Measurements from ENCODE around the gene MAST4.
A peak's percentile ranks its signal among the peaks of the same experiment; 100 is the strongest.

MAST4 gene

DNA sequence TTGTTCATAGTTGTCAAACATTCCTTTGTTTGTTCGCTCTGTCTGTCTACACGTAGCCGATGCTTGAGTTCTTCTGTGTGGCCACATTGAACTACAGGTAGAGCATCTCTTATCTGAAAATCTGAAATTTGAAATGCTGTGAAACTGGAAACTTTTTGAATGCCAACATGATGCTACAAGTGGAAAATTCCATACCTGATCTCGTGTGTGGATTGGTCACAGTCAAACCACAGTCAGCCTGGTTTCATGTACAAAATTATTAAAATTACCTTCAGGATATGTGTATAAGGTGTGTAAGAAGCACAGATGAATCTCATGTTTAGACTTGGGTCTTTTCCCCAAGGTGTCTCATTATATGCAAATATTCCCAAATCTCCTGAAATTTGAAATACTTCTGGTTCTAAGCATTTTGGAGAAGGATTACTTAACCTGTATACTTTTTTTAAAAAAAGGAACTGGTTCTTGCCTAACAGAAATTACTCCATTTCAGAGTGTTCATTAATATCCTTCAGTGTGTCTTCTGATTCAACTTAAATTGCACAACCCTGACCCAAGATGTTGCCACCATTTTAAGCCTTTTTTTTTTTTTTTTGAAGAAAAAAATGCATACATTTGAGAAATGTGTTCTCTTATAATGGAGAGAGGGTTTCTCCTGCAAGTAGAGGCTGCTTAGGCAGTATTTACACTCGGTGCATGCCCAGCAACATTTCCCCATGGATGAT lies 254.3 kb downstream of the MAST4 start:
- peak; percentile 95 for DNase-seq

DNA sequence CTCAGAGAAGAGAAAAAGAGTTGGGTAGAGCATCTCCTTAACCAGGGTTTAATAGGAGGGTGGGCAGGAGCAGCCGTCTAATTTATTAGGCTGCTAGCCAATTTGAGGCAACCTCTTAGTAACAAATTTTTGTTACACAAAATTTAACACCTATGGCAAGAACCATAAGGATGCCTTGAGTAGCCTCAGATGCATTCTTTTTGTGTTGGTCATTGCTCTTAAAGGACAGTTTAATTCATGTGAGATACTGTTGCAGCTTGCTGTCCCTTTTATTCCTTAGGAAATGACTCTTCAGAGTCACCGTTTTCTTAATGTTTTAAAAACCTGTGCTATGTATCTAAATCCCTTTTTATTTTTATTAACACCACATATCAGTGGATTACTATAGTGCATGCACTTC lies 255.1 kb downstream of the MAST4 start:
- DNase-seq: no peak

DNA sequence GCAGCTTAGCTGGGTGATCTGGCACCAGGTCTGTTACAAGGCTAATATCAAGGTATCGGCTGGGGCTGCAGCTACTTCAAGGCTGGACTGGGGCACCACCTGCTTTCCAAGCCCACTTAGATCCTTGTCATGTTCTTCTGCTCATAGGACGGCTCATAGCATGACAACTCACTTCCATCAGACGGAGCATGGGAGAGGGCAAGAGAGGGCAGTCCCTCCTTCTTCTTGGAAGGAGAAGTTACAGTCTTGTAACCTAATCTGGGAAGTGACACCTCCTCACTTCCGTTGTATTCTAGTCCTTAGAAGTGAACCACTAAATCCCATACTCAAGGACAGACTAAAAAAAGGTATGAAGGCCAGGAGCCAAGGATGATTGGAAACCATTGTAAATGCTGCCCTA lies 258.2 kb downstream of the MAST4 start:
- peak; percentile 71 for DNase-seq

DNA sequence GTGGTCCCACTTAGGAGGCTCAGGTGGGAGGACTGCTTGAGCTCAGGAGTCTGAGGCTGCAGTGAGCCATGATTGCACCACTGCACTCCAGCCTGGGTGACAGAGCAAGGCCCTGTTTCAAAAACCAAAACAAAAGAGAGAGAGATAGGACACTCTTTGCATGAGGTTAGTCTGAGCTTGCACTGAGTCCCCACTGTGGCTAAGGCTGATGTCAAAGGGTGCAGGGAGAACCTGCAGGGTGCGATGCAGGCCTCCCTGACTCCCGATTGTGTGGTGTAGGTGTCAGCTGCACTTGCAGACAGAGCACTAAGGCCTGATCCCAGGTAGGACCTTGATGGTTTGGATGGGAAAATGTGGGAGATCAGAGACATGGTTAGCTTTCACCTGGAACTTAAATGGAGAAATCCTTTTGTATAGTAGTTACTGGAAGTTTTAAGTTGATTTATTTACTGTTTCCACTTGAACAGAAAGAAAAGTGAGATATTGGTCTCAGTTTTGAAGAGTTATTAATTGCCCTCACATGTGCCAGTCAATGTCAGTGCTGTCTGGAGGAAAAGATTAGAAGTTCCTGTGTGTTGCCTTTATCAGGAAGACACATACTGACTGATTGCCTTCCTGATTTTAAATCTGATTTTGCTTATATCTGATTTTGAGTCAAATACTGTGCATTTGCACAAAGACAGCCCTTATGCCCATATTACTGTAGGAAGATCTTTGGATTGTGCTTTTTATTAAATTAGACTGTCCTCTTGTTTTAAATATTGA lies 260.0 kb downstream of the MAST4 start:
- DNase-seq: no peak

DNA sequence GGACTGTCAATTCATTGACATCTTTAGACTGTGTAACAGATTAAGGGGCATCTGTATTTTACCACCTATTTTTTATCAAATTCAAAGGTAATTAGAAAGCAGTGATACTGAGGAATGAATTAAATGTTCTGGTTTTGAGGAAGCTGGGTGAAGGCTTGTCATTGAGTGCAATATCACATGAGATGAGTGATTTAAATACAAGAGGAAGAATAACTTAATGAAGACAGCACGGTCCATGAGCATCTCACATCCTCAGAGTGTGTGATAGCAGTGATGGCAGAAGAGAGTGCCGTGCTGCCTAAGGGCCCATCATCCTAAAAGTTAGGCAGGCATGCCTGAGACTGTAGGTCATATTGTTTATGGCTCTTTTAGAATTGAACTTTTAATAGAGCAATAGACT lies 263.3 kb downstream of the MAST4 start:
- peak; percentile 42 for DNase-seq

DNA sequence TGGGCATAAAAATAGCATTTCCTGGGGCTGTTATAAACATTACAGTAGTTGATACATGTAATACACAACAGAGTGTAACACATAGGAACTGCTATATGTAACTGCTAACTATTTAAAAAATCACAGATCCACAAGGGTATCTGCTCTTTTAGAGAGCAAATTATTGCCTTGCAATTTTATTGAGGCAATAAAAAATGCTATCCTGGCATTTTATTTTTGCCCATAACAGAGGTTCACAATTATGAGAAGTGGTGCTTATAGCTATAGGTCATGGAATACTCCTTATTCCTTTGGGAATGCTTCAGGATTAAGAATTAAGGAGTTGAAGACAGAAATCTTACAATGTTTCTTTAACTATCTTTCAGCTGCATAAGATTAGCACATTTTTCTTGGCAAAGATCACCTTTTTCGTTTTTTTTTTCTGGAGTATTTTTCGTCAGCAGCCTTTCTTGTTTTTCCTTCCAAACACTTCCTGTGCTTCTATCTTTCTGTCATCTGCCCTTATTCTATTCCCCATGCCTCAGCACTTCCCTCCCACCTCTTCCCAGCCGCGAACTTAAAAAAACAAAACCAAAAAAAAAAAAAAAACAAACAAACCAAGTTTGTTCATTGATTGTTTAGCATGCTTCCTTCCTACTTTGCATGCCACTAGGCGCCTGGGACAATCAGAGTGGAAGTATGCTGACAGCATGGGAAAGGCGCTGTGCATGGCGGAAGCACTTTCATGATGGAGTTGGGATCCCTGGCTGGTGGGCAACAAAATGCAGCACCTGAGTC lies 264.2 kb downstream of the MAST4 start:
- no peak for DNase-seq

DNA sequence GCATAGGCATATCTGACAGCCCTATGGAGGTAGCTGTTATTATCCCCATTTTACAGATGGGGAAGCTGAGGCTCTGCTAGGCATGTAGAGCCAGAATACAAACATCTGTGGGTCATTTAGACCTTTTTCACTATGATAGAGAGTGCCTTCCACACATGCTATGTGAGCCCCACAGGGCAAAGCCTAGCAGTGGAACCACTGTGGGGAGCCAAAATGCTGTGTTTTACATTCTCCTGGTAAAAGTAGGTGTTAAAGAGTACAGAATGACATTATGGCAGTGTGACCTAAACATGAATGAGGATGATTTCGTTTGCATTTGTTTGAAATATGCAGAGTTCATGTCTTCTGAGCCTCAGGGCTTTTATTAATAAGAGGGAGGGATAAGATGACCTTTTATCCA lies 265.2 kb downstream of the MAST4 start:
- DNase-seq: no peak

DNA sequence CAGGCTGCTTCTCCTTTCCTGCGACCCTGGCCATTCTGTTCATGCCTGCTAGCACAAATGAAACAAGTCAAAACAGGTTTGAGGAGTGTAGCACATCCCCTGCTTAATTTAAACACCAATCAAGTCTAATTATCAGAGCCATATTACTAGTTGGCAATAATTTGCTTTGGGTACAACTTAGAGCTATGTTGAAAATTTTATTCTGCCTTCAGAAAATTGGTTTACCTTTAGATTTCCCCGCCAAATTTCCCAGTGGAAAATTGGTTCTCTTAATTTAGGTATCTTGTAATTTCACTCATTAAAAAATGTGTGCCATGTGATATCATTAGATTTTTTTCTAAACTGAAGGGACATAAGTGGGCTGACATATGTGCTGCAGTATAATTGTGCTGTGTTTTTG lies 265.8 kb downstream of the MAST4 start:
- DNase-seq: no peak

DNA sequence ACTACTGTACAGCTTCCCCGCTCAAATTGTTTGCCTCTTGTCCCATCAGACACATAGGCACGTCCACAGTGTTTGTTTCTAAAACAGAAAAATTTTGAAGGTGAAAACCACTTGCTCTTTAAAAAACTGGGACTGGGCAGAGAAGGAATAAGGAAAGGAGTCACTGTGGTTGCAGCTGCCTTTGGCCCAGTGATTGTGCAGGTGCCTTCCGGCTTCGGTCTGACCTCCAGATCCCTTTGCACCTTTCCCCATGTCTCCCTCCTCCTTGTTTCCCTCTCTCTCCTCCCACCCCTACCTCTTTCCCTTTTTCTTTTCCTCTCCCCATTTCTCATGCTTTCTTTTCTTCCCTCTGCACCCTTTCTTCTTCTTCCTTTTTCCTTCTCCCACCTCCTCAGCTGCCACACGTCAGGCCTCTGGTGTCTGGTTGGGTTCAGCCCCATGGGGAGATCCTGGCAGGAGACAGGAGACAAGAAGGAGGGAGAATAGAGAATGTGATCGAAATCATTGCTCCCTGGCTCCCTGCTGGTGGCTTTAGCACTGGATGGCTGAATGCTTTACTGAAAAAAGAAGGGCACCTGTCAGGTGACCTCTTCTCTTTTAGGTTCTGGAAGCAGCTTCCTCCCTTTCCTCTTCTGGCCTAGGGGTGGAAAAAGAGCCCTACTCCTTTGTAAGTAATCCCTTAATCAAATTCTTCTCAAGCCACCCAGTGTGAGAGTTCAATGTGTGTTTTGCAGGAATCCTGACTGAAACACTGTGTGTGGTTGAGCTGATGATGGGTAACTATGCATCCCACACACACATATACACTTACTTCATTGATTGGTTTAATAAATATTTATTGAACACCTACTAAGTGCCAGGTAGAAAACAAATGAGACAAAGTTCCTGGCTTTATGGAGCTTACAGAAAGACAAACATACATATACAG lies 267.3 kb downstream of the MAST4 start:
- no peak for DNase-seq

DNA sequence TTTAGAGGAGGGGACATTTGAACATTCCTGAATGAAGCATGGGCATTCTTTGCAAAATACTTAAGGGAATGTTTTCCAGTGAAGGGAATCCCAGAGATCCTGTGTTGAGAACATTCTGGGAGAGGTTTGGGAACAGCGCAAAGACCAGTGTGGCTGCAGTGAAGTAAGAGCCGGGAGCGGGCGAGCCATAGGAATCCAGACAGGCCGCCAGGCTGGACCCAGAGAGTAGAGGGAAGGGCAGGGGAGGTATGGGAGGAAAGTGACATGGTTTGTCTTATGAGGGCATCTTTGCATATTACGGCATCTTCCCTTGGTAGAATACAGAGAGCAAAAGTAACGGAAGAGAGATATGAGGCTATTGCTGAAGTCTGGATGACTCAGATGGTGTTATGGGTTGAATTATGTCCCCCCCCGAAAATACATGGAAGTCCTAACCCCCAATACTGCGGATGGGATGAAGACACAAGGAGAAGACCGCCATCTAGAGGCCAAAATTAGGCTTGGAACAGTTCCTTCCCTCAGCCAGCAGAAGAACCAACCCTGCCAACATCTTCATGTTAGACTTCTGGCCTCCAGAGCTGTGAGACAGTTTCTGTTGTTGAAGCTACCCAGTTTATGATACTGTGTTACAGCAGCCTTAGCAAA lies 268.2 kb downstream of the MAST4 start:
- DNase-seq: peak; percentile 64

DNA sequence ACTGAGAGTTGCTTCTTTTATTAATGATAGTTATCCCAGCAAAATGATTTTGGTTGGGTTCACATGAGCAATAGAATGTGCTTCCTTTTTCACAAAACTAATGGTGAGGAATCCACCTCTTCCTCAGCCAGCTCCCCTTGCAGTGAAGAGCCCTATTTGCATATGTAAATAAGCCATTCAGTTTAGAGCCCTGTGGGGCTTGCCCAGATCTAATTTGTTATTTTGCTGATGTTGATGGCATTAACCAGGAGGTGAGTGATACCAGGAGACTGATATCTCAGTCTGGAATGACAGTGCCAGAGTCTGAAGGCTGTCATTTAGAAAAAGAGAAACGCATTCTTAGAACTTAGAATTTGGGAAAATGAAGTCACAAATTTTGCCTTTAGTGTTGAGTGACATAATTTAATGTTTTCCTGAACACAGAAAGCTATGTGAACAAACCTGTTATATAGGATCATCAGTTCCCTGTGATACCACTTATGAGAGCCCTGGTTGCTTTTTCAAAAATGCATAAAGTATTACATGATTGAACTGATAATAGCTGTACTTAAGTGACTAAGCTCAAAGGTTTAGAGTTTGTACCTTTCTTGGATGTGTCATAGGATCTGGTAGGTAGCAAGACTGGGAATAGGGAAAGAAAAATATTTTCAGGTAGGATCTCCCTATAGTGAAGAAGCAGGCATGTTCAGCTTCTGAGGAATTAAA lies 271.6 kb downstream of the MAST4 start:
- DNase-seq: no peak

DNA sequence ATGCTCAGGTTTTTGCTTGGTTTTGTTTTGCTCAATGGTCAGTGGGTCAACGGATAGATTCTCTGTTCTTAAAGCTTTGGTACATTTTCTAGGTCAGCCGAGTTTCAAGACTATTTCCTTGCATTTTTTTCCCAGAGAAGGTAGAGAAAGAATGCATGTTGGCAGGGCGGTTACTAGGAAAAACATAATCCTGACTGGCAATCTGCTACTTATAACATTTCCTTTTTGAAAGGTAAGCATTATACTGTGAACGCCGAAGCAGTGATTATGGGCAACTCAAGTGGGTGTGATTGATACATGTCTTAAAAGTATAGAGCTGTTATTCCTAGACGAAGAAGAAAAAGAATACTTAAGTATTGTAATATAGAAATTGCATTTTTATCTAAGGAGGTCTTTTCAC lies 273.2 kb downstream of the MAST4 start:
- no peak for DNase-seq

DNA sequence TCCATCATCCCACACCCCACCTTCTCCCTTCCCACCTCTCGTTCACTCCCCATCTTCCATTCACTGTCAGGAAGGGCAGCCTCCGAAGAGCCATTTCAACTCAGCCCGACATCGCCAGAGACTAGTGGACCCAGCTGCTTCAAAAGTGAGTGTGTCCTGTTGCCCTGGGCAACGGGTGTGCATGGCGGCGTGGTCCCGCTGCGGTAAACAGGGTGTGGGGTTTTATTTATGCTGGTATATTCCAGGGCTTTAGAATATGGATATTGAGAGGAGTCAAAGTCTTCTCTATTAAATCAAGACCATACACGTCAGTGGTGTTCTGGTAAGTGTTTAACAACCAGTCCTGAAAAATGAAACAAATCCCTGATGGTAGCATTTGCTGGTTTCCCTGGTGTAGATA lies 274.5 kb downstream of the MAST4 start:
- no peak for DNase-seq

DNA sequence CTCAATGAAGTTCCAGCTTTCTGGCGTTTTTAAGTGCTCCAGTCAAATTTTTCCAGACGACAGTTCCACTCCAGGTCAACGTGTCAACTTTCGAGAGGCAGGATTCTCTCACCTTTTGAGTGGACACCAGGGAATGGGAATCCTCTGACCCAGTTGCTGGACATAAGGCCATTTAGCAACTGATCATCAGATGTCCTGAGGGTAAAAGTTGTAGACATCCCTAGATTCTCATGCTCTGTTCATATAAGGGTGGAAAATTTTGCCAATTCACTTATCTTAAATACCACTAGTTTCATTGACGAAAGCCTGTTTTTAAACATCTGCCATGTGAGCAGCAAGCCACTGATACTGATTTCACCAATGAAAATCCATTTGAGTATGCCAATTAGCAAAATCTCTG lies 275.5 kb downstream of the MAST4 start:
- no peak for DNase-seq

DNA sequence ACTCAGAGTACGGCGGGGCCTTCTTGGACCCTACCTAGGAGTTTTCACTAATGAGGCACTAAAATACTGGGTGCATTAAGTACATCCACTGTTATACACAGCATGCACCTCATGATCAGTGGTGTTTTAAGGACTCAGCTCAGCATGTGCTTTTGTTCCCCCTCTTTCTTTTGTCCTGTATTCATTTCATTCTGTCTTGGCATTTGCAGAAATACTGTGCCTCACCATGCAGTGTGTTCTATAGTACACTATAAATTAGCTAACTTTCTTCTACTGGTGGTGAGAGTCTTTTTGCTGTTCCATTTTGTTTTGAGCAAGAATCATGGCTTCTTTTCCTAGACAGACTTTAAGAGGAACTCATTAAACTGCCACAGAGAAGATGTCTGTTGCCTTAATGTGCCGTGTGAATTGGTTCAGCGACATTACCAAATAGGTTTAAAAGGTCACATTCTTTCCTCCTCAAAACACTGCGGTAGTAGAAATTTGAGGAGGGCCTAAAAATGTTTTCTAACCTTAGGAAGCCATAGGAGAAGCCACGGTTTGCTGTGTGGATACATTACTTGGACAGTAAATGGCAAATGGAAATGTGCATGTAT lies 276.6 kb downstream of the MAST4 start:
- no peak for DNase-seq

DNA sequence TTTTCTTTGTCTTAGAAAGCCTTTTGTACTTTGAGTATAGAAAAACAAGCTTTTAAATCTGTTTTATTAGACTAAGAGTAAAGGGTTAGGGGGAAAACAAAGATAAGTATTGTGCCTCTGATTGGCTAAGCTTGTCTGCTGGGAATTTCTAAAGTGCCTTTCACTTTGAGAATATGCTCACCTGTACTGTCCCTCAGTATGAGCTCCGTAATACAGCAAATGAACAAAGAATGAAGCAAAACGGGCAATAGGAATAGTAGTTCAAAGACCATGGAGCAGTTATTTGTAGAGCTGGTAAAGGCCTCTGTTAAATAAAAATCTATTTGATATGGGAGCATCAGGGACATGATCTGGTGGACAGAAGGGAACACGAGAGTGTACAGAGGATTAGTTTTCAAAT lies 277.8 kb downstream of the MAST4 start:
- DNase-seq: no peak

DNA sequence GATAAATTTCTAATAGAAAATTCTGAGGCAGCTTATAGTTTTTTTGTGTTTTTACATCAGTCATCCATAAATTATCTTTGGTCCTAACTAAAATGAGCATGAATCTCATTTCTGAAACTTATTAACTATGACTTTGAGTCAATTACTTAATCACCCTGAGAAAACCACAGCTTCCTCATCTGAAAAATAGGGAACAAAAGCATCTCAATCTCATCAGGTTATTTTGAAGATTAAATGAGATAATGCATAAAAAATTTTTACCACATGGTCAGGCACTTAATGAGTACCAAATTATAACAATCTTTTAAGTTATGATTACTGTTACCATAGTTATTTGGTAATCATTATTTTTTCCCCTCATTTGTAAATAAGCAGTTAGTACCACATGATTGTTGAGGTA lies 279.1 kb downstream of the MAST4 start:
- peak; percentile 64 for DNase-seq

DNA sequence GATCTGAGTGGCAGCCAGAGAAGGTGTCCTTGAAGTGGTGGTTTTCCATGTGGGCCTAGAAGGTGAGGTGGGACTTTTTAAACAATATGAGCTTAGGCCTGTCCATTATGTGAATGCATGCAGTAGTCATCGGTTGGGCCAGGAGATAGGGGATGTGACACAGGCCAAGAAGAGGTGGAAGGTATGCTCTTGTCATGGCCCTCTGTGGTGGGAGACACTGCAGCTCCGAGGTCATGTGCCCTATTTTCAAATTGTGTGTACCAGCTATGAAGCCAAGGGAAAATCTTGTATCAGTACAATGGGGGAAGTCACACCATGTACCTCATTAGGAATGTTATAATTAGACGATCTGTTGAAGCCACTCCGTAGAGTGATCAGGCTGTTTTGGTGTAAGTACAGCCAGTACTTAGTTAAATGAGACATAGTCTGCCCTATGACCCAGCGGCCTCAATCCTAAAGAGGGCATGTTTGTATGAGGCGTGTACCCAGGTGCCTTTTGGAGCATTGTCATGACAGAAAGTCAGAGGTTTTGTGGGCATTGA lies 280.1 kb downstream of the MAST4 start:
- no peak for DNase-seq

DNA sequence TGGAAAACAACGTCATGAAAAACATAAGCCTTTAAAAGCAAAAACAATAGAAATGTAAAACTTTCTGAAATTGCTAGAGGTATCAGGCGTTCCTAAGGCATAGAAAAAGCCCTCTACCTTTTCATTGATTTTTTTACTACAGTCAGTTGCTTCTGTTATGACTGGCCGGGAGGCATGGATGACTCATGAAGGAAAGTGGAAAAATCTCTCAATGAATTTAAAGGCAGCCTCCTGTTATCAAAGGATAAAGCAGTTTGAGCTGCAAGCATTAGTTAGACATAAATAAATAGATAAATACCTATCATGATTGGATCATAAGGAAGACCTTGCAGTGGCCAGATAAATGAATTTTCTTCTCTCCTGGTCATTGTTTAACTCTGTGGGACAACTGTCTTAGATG lies 281.6 kb downstream of the MAST4 start:
- no peak for DNase-seq

DNA sequence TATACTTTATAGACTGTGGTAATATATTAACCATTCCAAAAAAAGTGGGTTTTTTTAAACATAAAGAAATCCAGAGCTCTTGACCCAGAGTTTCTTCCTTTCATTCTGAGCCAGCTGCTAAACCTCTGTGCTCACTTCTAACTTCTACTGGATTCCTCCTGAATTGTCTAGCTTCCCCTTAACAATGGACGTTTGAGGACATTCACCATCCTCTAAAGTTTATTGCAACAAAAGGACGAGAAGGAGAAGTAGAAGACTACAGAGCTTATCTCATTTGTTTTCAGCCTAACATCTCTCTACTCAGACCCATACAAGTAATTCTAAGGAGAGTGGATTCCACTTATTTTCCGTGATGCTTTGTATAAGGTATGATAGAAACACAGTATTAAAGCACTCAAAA lies 284.2 kb downstream of the MAST4 start:
- peak; percentile 16 for DNase-seq
